Adrenal gland (tissue), 12 donors: ENCODE data around the gene RPL19. TPM values are rescaled to one million over a fixed set of nuclear protein-coding genes. Genes with fewer than 3 reads are reported as not detected.

Experiments
- DNase-seq, 7 donors: peaks; one replicate each; pipeline ENCODE4 v3.0.0-alpha.2; 2019 to 2020
- H3K27ac ChIP-seq, 5 donors: fragments of 200-600 bp; sonication (generic) in 4 of 5; 1 replicate in 3 of 5; 2 replicates in 2 of 5; pipeline versions ENCODE4 v1.5.1 to v1.8.0; 2016 to 2020; ENCODE audit warnings: mild to moderate bottlenecking in 1 of 5
- H3K27me3 ChIP-seq: fragments of 200-600 bp; 2 replicates; pipeline ENCODE4 v1.8.0; 2021
- H3K36me3 ChIP-seq, 2 donors: fragments of 200-600 bp; replicated peaks in 1 of 2; 1 replicate in 1 of 2; 2 replicates in 1 of 2; pipeline versions ENCODE4 v1.5.1 to v1.8.0; 2018 to 2022
- H3K4me1 ChIP-seq, 2 donors: fragments of 200-600 bp; replicated peaks in 1 of 2; 1 replicate in 1 of 2; 2 replicates in 1 of 2; pipeline versions ENCODE4 v1.5.1 to v1.8.0; 2018 to 2021
- H3K4me3 ChIP-seq, 4 donors: fragments of 200-600 bp; sonication (generic) in 3 of 4; one replicate each; pipeline ENCODE4 v1.5.1; 2016 to 2018
- H3K9me3 ChIP-seq, 3 donors: fragments of 200-600 bp; sonication (generic) in 1 of 3; replicated peaks in 1 of 3; 1 replicate in 2 of 3; 2 replicates in 1 of 3; pipeline versions ENCODE4 v1.5.1 to v1.8.0; 2016 to 2021
- POLR2A ChIP-seq, 2 donors: fragments of 450-650 bp; IDR thresholded peaks; one replicate each; pipeline ENCODE4 v1.6.1; 2017; ENCODE audit warnings: antibody characterized with exemption in 2 of 2, mild to moderate bottlenecking in 2 of 2, moderate library complexity in 1 of 2
- WGBS, 4 donors: extraction: QIAGEN DNeasy Blood & Tissue Kit in 2 of 4; methylation state at CpG; one replicate each; pipeline versions ENCODE4 v1.1.5 to v1.1.7; 2013 to 2017; 5-methylcytosine and 5-hydroxymethylcytosine counted together
- intact Hi-C, 2 donors: fragments of 100-400 bp; cut with DNase I; formaldehyde crosslinking; loops; one replicate each; pipeline versions ENCODE4 v1.14.1 to v1.15.0; 2022 to 2023
- polyA plus RNA-seq, 3 donors: library from polyadenylated mRNA; stranded (reverse); fragments of 200-250 nt in 2 of 3; fragments of 350-450 nt in 1 of 3; fragmentation: Illumina TruSeq in 1 of 3; extraction: RNeasy Lipid Tissue Mini Kit (QIAGEN cat#74804) in 1 of 3; gene quantifications; one replicate each; pipeline ENCODE4 v1.2.3, GENCODE V29; 2013 to 2014
- total RNA-seq, 9 donors: library from RNA; depleted of rRNA in 4 of 9; stranded (reverse); fragments of >200 nt in 4 of 9; fragments of 120-200 nt in 1 of 9; fragmentation: NEBNext Ultra II Directional in 1 of 9; extraction: Animal tissue kit (Norgen Biotek cat#: 25700) in 1 of 9; gene quantifications; one replicate each; pipeline versions ENCODE4 v1.1.0 to v1.2.4, GENCODE V29; 2013 to 2023
- TF ChIP-seq, protein P1 (sequence below), 6 experiments: fragments of 450-650 bp in 4 of 6; fragments of 200-600 bp in 2 of 6; sonication (generic) in 1 of 6; IDR thresholded peaks; 1 replicate in 5 of 6; 2 replicates in 1 of 6; pipeline versions ENCODE4 v1.5.1 to v1.8.0; 2016 to 2021; ENCODE audit warnings: antibody characterized with exemption in 6 of 6, mild to moderate bottlenecking in 2 of 6, moderate library complexity in 1 of 6
- donor health status: healthy with polysubstance abuse.
- donor health status: Bipolar disorder and iron deficiency.
- donor health status: DM: yes; HTN: yes; CAD: no.
- donor health status: DM: no; HTN: no; CAD: no.
- donor health status: DM: no; HTN: no; CAD: no.
- donor health status: DM: yes; HTN: yes; CAD: no.

The RPL19 gene
- total and polyA plus RNA-seq, 12 donors = 1,513 to 4,908 (median 2,461) TPM

DNA sequence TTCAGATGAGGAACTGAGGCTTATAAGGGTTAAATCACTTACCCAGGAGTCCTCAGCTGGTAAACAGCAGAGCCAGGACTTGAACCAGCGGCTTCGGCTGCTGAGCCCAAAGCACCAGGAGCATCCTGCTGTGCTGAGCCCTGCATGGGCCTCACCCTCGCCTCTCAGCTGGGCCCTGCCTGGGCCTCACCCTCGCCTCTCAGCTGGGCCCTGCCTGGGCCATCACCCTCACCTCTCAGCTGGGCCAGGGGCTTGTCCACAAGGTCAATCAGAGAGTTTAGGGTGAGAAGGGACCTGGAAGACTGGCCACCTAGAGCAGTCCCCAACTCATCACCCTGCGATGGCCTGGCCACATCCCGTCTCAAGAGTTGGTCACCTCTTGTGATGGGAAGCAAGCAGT lies 21.5 kb downstream of the RPL19 start:
- 91 to 100% (median 97%) methylated on average over 3 to 6 of the region's 6 CpGs for WGBS, 4 donors
- Histone ChIP-seq H3K4me3 (no peak overlapping the region), H3K27me3 (peaks cover 11% of the 10 kb centered on the region), H3K4me1 (peaks cover 8 to 20% of the 10 kb centered on the region in 2 donors), H3K36me3 (no peaks in the 10 kb centered on the region), H3K9me3 (no peaks in the 10 kb centered on the region), H3K27ac (no peak overlapping the region)
- intact Hi-C loops = no loop called here
- DNase-seq = no peak
- TF ChIP-seq POLR2A (IDR thresholded peaks at IDR 0.05) = no peak
- TF ChIP-seq, protein P1, sequence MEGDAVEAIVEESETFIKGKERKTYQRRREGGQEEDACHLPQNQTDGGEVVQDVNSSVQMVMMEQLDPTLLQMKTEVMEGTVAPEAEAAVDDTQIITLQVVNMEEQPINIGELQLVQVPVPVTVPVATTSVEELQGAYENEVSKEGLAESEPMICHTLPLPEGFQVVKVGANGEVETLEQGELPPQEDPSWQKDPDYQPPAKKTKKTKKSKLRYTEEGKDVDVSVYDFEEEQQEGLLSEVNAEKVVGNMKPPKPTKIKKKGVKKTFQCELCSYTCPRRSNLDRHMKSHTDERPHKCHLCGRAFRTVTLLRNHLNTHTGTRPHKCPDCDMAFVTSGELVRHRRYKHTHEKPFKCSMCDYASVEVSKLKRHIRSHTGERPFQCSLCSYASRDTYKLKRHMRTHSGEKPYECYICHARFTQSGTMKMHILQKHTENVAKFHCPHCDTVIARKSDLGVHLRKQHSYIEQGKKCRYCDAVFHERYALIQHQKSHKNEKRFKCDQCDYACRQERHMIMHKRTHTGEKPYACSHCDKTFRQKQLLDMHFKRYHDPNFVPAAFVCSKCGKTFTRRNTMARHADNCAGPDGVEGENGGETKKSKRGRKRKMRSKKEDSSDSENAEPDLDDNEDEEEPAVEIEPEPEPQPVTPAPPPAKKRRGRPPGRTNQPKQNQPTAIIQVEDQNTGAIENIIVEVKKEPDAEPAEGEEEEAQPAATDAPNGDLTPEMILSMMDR (IDR thresholded peaks at IDR 0.05) = no peak

- peaks cover 8 to 20% of the 10 kb centered on the region in 2 donors for H3K4me1 ChIP-seq
- H3K4me3 ChIP-seq = no peak overlapping the region
- H3K9me3 ChIP-seq = no peaks in the 10 kb centered on the region
- H3K27ac ChIP-seq = no peak overlapping the region
- intact Hi-C loops = no loop called here
- TF ChIP-seq, protein P1 (IDR thresholded peaks at IDR 0.05) = no peak
- TF ChIP-seq POLR2A (IDR thresholded peaks at IDR 0.05) = no peak
- H3K27me3 ChIP-seq = peaks cover 11% of the 10 kb centered on the region
- no peaks in the 10 kb centered on the region for H3K36me3 ChIP-seq
- DNase-seq = no peak
- 88 to 95% (median 92%) methylated on average over 5 to 7 of the region's 7 CpGs for WGBS, 4 donors
Observed at GRCh38 chr17:39222151-39222550, 22.1 kb downstream of the RPL19 start.

DNA sequence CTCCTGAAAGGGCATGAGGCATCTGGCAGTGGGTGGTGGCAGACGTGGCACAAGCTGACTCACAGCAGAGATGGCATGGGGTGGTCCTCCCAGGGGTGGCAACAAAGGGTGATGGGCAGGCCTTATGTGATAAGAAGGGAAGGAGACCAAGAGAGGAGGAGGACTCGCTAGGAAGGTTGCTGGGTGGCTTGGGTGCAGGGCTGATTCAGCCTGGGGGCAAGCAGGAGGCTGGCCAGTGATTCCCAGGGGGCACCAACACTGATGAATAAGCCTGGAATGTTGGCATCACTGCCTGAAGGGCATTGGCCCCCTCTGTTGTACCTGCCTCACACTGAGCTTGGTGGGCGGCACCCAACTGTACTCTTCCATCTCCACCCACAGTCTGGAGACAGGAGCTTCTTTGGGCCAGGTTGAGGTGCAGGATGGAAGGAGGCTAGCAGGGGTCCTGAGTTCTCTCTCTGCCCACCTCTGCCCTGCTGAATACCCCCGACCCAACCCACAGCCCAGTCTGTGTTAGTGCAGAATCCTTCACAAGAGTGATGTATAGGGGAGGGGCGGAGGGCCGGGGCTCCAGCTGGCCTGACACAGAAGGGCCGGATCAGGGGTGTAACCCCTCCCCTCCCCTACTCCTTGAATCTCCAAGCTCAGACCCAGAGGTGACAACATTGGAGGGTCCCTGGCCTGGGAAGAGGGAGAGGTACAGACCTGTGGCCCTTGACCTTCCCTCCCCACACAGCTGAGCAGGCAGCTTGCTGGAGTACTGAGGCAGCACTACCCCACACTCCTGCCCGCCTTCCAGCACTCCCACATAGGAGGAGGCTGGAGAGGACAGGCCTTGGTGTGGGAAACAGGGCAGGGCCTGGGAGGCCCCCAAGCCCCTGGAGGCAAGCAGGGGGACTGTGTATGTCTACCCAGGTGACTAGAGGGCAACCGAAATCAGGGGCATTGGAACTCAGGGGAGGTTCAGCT lies 23.1 kb downstream of the RPL19 start:
- WGBS, 4 donors = 74 to 89% (median 86%) methylated on average over 5 to 9 of the region's 9 CpGs
- H3K4me1 ChIP-seq = peaks cover 8 to 20% of the 10 kb centered on the region in 2 donors
- H3K27ac ChIP-seq = no peak overlapping the region
- TF ChIP-seq, protein P1 (IDR thresholded peaks at IDR 0.05) = no peak
- TF ChIP-seq POLR2A (IDR thresholded peaks at IDR 0.05) = no peak
- peaks cover 16% of the 10 kb centered on the region for H3K27me3 ChIP-seq
- intact Hi-C loops = no loop called here
- no peaks in the 10 kb centered on the region for H3K9me3 ChIP-seq
- no peak for DNase-seq
- no peaks in the 10 kb centered on the region for H3K36me3 ChIP-seq
- H3K4me3 ChIP-seq = no peak overlapping the region

DNA sequence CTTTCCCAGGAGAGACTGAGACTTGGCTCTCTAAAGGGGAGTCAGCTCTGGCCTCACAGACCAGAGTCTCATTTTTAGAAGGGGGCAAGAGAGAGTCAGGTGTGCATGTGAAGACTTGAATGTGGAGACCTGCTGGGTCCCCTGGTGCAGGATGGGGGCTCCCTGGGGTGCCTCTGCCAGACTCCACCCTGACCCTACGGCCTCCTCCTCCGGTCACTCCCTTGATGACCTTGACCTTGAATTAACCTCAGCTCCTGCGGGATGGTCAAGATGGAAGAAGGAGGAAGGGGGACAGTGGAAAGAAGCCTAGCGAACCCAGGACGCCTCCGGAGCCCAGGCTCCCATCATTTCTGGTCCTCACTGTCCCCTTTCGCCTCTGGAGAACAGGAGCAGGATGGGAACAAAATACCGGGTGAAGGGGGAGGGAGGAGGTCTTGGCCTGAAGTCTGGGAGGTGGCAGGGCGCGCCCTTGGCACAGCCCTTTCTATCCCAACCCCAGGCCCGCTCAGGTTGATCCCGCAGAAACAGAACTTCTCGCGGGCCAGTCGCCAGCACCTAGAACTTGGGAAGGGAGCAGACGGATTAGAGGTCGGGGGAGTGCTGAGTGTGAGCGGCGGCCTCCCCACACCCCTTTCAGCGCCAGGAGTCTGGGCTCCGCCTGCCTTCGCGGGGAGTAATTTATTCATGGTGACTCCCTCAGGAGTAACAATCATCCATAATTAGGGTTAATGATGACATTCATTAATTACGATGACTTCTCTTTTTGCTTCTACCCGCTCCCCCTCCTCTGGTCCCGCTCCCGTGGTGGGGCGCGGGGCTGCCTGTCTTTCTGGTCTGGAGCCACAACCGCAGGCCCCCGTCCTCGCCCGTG lies 24.1 kb downstream of the RPL19 start:
- Histone ChIP-seq H3K4me1 (peaks cover 8 to 20% of the 10 kb centered on the region in 2 donors), H3K4me3 (peak overlapping the region in 1 of 4 donors; percentile 52), H3K9me3 (no peaks in the 10 kb centered on the region), H3K27me3 (peaks cover 16% of the 10 kb centered on the region), H3K36me3 (no peaks in the 10 kb centered on the region), H3K27ac (no peak overlapping the region)
- no peak for DNase-seq
- no peak for TF ChIP-seq POLR2A (IDR thresholded peaks at IDR 0.05)
- TF ChIP-seq, protein P1 (IDR thresholded peaks at IDR 0.05) = no peak
- intact Hi-C loops = no loop called here
- WGBS, 4 donors = 48 to 65% (median 51%) methylated on average over 27 to 33 of the region's 33 CpGs
